KG1 (cell line): Measurements from ENCODE around the gene TNIK.

ENCODE experiments used
- DNase-seq: peaks from one replicate; lab custom pipeline; 2025; lab: John Stamatoyannopoulos, UW

TNIK gene

GRCh38 chr3:171362575-171362974 is 97.6 kb downstream of the TNIK start:
- DNase-seq, result no peak

- DNase-seq, result no peak
Observed at GRCh38 chr3:171358881-171359198, 101.4 kb downstream of the TNIK start.

- DNase-seq, result no peak
Observed at GRCh38 chr3:171358181-171358880, 101.9 kb downstream of the TNIK start.

GRCh38 chr3:171357721-171358120 is 102.5 kb downstream of the TNIK start:
- no peak for DNase-seq

- DNase-seq, result no peak
Observed at GRCh38 chr3:171356251-171356650, 104.0 kb downstream of the TNIK start.

GRCh38 chr3:171354706-171355582 is 105.3 kb downstream of the TNIK start:
- DNase-seq, result no peak

GRCh38 chr3:171354049-171354705 is 106.0 kb downstream of the TNIK start:
- DNase-seq, result no peak

GRCh38 chr3:171353423-171353822 is 106.8 kb downstream of the TNIK start:
- DNase-seq, result no peak

- no peak for DNase-seq
Observed at GRCh38 chr3:171352387-171352935, 107.7 kb downstream of the TNIK start.

- DNase-seq, result no peak
Observed at GRCh38 chr3:171351676-171352075, 108.5 kb downstream of the TNIK start.

GRCh38 chr3:171350364-171350763 is 109.8 kb downstream of the TNIK start:
- no peak for DNase-seq

GRCh38 chr3:171349392-171349791 is 110.8 kb downstream of the TNIK start:
- DNase-seq, result no peak

GRCh38 chr3:171348121-171348520 is 112.1 kb downstream of the TNIK start:
- no peak for DNase-seq

GRCh38 chr3:171347301-171348039 is 112.7 kb downstream of the TNIK start:
- DNase-seq, result peak; percentile 20

GRCh38 chr3:171346582-171347300 is 113.5 kb downstream of the TNIK start:
- DNase-seq, result no peak

GRCh38 chr3:171346019-171346418 is 114.2 kb downstream of the TNIK start:
- no peak for DNase-seq

GRCh38 chr3:171345107-171345843 is 114.9 kb downstream of the TNIK start:
- DNase-seq, result no peak

- no peak for DNase-seq
Observed at GRCh38 chr3:171343693-171344092, 116.5 kb downstream of the TNIK start.

GRCh38 chr3:171342783-171343420 is 117.3 kb downstream of the TNIK start:
- no peak for DNase-seq

GRCh38 chr3:171342200-171342599 is 118.0 kb downstream of the TNIK start:
- DNase-seq, result no peak
